Activated naive CD8-positive, alpha-beta T cell treated with anti-CD3 and anti-CD28 coated beads, Interleukin-2, amount 50 U/mL, for 16 hours (primary cell): ENCODE measurements around the gene RAB3IL1.

Experiments
- DNase-seq: peaks from one replicate; pipeline ENCODE4 v3.0.0-alpha.2; 2020; ENCODE audit warnings: low read depth, low spot score

Gene RAB3IL1

GRCh38 chr11:61952882-61953281 lies 35.5 kb upstream of the RAB3IL1 start:
- DNase-seq: no peak

GRCh38 chr11:61951484-61952135 lies 34.2 kb upstream of the RAB3IL1 start:
- DNase-seq: no peak

GRCh38 chr11:61950035-61950547 lies 32.7 kb upstream of the RAB3IL1 start, which contains the start of gene BEST1:
BEST1 (plus strand) TSS chr11:61950351; CDS start chr11:61951807, 1,456 bp downstream.
- DNase-seq: no peak

GRCh38 chr11:61949169-61950034 lies 32.0 kb upstream of the RAB3IL1 start:
- DNase-seq: no peak

GRCh38 chr11:61948505-61948904 lies 31.1 kb upstream of the RAB3IL1 start:
- DNase-seq: no peak

GRCh38 chr11:61947486-61948210 lies 30.3 kb upstream of the RAB3IL1 start:
- no peak for DNase-seq

- DNase-seq: no peak
These were observed 29.5 kb upstream of the RAB3IL1 start for GRCh38 chr11:61946894-61947293.

GRCh38 chr11:61945191-61945590 lies 27.8 kb upstream of the RAB3IL1 start:
- DNase-seq: no peak

- DNase-seq: no peak
These were observed 23.1 kb upstream of the RAB3IL1 start for GRCh38 chr11:61940466-61940865.

- no peak for DNase-seq
These were observed 18.5 kb upstream of the RAB3IL1 start for GRCh38 chr11:61935861-61936260.

- DNase-seq: no peak
These were observed 13.6 kb upstream of the RAB3IL1 start for GRCh38 chr11:61930933-61931332.

- DNase-seq: no peak
These were observed 11.2 kb upstream of the RAB3IL1 start for GRCh38 chr11:61928606-61929005.

- no peak for DNase-seq
These were observed 10.1 kb upstream of the RAB3IL1 start for GRCh38 chr11:61927501-61927900.

- DNase-seq: no peak
These were observed 8.9 kb upstream of the RAB3IL1 start for GRCh38 chr11:61926235-61926634.

- DNase-seq: no peak
These were observed 8.4 kb upstream of the RAB3IL1 start for GRCh38 chr11:61925736-61926135.

- DNase-seq: no peak
These were observed 6.7 kb upstream of the RAB3IL1 start for GRCh38 chr11:61924064-61924455.

GRCh38 chr11:61923166-61924063 lies 6.0 kb upstream of the RAB3IL1 start:
- no peak for DNase-seq

GRCh38 chr11:61922539-61922938 lies 5.2 kb upstream of the RAB3IL1 start:
- DNase-seq: no peak

GRCh38 chr11:61921446-61921845 lies 4.1 kb upstream of the RAB3IL1 start:
- DNase-seq: no peak

- DNase-seq: no peak
These were observed 2.6 kb upstream of the RAB3IL1 start for GRCh38 chr11:61919705-61920631.
